Measurements from ENCODE around the gene OXER1. TPM values are rescaled to one million over a fixed set of nuclear protein-coding genes. Genes with fewer than 3 reads are reported as not detected.
A peak's percentile ranks its signal among the peaks of the same experiment; 100 is the strongest.

OXER1 gene
- total and polyA plus RNA-seq, 3 experiments from 2014 or later: 0.11 to 0.15 TPM; not detected in 1

DNA sequence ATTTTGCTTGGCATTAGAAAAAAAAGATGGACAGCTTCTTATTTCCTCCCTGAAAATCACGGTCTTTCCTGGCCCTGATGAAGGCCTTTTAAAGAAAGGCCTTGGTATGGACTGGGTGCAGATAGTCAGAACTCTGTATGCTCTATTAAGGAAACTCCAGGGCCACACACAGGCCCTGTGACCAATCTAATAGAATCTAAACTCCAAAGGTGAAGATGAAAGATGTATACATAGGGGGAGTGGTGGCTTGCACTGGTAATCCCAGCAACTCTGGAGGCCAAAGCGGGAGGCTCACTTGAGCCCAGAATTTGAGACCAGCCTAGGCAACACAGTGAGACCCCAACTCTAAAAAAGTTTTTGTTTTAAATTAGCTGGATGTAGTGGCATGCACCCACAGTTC is 37.3 kb downstream of the OXER1 start:
- Histone ChIP-seq H3K4me1 (ENCODE audit: insufficient read depth, low read length) (no peaks in the 10 kb centered on the region), H3K27ac (ENCODE audit: low read depth, low read length) (no peak overlapping the region), H3K36me3 (ENCODE audit: insufficient read depth, low read length) (no peaks in the 10 kb centered on the region), H3K27me3 (ENCODE audit: insufficient read depth, low read length, poor library complexity, severe bottlenecking) (no peaks in the 10 kb centered on the region), H3K9me3 (ENCODE audit: low read length) (no peaks in the 10 kb centered on the region), H3K4me3 (ENCODE audit: low read length) (no peak overlapping the region)
- DNase-seq: no peak
- H3K36me3 Mint-ChIP-seq: peaks cover 25 to 52% (median 34%) of the 10 kb centered on the region in 3 donors
- H3K9me3 Mint-ChIP-seq: peaks cover 6 to 11% (median 8%) of the 10 kb centered on the region in 5 donors
- ChIA-PET CTCF (no interaction called here), POLR2A (no interaction called here)
- H3K4me1 Mint-ChIP-seq: no peaks in the 10 kb centered on the region
- H3K27me3 Mint-ChIP-seq: no peaks in the 10 kb centered on the region
- no peak overlapping the region for H3K27ac Mint-ChIP-seq
- H3K4me3 Mint-ChIP-seq: no peak overlapping the region

DNA sequence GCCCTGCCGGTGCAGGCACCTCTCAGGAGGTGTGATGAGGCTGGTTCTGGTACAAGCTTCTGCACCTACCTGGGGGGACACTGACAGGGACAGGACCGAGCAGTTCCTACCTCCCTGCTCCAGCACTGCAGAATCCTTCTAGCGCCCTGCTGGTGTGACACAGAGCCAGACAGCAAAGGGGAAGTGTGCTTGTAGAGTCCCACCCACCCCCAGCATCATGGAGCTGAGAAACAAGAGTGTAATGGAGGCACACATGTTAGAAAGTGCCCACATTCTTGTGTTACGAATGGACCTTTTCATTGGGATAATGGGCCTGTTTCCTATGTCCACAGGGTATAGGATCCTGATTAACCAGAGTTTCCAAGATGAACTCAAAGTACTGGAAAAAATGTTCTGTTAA is 38.3 kb downstream of the OXER1 start:
- Histone ChIP-seq H3K4me3 (ENCODE audit: low read length) (no peak overlapping the region), H3K36me3 (ENCODE audit: insufficient read depth, low read length) (no peaks in the 10 kb centered on the region), H3K9me3 (ENCODE audit: low read length) (no peaks in the 10 kb centered on the region), H3K27ac (ENCODE audit: low read depth, low read length) (no peak overlapping the region), H3K4me1 (ENCODE audit: insufficient read depth, low read length) (no peaks in the 10 kb centered on the region), H3K27me3 (ENCODE audit: insufficient read depth, low read length, poor library complexity, severe bottlenecking) (no peaks in the 10 kb centered on the region)
- peaks cover 20 to 45% (median 24%) of the 10 kb centered on the region in 3 donors for H3K36me3 Mint-ChIP-seq
- no peaks in the 10 kb centered on the region for H3K27me3 Mint-ChIP-seq
- ChIA-PET POLR2A (no interaction called here), CTCF (no interaction called here)
- DNase-seq: no peak
- H3K4me1 Mint-ChIP-seq: no peaks in the 10 kb centered on the region
- H3K27ac Mint-ChIP-seq: no peak overlapping the region
- no peak overlapping the region for H3K4me3 Mint-ChIP-seq
- H3K9me3 Mint-ChIP-seq: peaks cover 3 to 11% (median 8%) of the 10 kb centered on the region in 5 donors

DNA sequence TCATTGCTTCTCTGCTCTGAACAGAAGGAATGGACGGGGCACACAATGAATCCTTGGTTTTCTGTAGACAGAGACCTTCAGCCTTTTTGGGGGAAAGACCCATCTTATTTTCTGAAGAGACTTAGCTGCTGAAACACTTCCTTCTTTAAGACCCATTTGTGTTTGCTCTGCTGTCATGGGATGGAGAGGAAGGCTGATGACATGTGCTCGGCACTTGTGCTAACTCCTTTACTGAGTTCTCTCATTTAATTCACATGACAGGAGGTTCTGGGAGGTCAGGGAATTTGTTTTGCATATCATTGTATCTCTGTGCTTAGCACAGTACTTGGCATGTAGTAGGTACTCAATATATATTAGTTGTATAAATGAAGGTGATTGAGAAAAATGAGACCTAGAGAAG is 39.0 kb downstream of the OXER1 start:
- H3K9me3 Mint-ChIP-seq: peaks cover 0 to 5% (median 4%) of the 10 kb centered on the region in 5 donors
- H3K27ac Mint-ChIP-seq: no peak overlapping the region
- DNase-seq: no peak
- H3K4me1 Mint-ChIP-seq: no peaks in the 10 kb centered on the region
- H3K27ac ChIP-seq (ENCODE audit: low read depth, low read length): no peak overlapping the region
- H3K36me3 ChIP-seq (ENCODE audit: insufficient read depth, low read length): no peaks in the 10 kb centered on the region
- no peak overlapping the region for H3K4me3 Mint-ChIP-seq
- peaks cover 16 to 42% (median 18%) of the 10 kb centered on the region in 3 donors for H3K36me3 Mint-ChIP-seq
- no peaks in the 10 kb centered on the region for H3K9me3 ChIP-seq (ENCODE audit: low read length)
- no peaks in the 10 kb centered on the region for H3K27me3 ChIP-seq (ENCODE audit: insufficient read depth, low read length, poor library complexity, severe bottlenecking)
- no peaks in the 10 kb centered on the region for H3K27me3 Mint-ChIP-seq
- CTCF ChIA-PET: no interaction called here
- POLR2A ChIA-PET: no interaction called here
- H3K4me3 ChIP-seq (ENCODE audit: low read length): no peak overlapping the region
- H3K4me1 ChIP-seq (ENCODE audit: insufficient read depth, low read length): no peaks in the 10 kb centered on the region

DNA sequence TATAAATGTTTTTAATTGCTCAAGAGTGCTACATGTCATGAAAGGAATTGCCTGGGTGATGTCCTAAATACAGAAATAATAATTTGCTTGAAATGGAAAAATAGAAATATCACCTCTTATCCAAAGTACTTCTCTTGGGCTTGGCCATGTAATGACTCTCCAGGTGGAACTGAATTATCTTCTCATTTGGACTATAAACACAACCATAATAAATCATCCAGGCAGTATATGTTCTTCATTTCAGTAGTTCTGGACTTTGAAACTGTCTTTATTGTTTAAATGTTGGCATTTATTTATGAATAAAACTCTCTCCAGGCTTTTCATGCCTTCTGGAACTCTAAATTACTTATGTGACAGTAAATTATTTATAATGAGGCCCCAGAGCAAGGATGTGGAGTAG is 40.5 kb downstream of the OXER1 start:
- H3K36me3 ChIP-seq (ENCODE audit: insufficient read depth, low read length): no peaks in the 10 kb centered on the region
- DNase-seq: no peak
- H3K4me1 Mint-ChIP-seq: no peaks in the 10 kb centered on the region

DNA sequence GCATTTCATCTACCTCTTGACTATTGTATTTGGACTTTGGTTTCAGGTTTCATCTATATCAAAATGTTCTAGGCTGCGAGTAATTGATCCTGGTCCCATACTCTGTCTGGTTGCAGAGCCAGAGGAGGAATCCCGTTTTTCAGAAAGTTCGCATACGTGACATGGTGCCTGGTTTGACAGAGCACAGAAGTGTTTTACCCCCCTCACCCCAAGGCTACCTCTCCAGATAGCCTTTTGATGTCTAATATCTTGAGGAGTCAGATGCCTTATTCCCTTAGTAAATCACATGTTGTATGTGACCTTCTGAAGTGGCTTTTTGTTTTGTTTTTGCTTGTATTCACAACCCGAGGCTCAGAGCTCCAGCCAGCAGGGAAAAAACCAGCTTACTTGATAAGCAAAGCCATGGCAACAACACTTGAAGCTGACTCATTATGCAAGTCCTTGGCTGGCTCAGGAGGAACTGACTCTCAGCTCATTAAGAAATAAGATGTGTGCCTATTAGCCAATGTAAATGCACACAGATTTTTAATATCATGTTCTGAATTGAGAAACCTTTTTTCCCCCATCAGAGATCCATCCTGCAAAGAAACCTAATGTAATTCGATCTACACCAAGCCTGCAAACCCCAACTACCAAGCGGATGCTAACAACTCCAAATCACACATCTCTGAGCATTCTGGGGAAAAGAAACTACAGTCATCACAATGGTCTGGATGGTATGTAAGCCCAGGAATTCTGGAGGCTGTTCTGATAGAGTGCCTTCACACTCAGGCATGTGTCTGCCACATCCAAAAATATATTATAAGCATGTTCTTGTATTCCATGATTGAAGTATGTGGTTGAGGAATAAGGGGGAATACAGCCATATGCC is 41.4 kb downstream of the OXER1 start:
- ChIA-PET POLR2A (no interaction called here), CTCF (no interaction called here)
- no peak for DNase-seq
- no peaks in the 10 kb centered on the region for H3K36me3 ChIP-seq (ENCODE audit: insufficient read depth, low read length)
- Mint-ChIP-seq H3K36me3 (peaks cover 5 to 28% (median 7%) of the 10 kb centered on the region in 3 donors), H3K27me3 (no peaks in the 10 kb centered on the region), H3K9me3 (no peaks in the 10 kb centered on the region), H3K4me1 (no peaks in the 10 kb centered on the region), H3K27ac (peak overlapping the region in 1 of 8 donors; percentile 52), H3K4me3 (no peak overlapping the region)
- no peaks in the 10 kb centered on the region for H3K4me1 ChIP-seq (ENCODE audit: insufficient read depth, low read length)
- H3K9me3 ChIP-seq (ENCODE audit: low read length): no peaks in the 10 kb centered on the region
- H3K27ac ChIP-seq (ENCODE audit: low read depth, low read length): no peak overlapping the region
- no peaks in the 10 kb centered on the region for H3K27me3 ChIP-seq (ENCODE audit: insufficient read depth, low read length, poor library complexity, severe bottlenecking)
- no peak overlapping the region for H3K4me3 ChIP-seq (ENCODE audit: low read length)

More for the DNA sequence above, 40.5 kb downstream of the OXER1 start:
- no peaks in the 10 kb centered on the region for H3K4me1 ChIP-seq (ENCODE audit: insufficient read depth, low read length)
- no peaks in the 10 kb centered on the region for H3K27me3 ChIP-seq (ENCODE audit: insufficient read depth, low read length, poor library complexity, severe bottlenecking)
- ChIA-PET POLR2A (no interaction called here), CTCF (no interaction called here)
- no peaks in the 10 kb centered on the region for H3K9me3 ChIP-seq (ENCODE audit: low read length)
- Mint-ChIP-seq H3K27ac (no peak overlapping the region), H3K4me3 (no peak overlapping the region), H3K36me3 (peaks cover 9 to 31% (median 10%) of the 10 kb centered on the region in 3 donors), H3K9me3 (no peaks in the 10 kb centered on the region), H3K27me3 (no peaks in the 10 kb centered on the region)
- H3K27ac ChIP-seq (ENCODE audit: low read depth, low read length): no peak overlapping the region
- no peak overlapping the region for H3K4me3 ChIP-seq (ENCODE audit: low read length)

DNA sequence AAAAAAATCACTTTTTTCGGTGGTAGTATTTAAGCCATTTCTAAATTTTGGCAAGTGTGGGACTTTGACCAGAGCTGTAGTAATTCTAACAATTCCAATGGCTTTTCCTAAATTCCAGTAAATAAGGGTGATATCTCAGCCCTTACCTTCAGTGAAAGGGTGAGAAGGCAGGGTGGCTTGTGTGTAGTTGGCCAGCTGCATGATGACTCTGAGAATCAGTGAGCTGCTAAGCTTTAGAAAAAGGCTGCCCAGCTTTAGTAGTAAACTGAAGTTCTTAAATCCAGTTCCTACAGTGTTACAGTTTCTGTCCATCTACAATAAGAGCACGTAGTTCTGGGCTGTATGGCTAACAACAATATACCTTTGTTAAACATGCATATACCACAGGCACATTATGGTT is 42.0 kb downstream of the OXER1 start:
- Mint-ChIP-seq H3K4me3 (no peak overlapping the region), H3K9me3 (no peaks in the 10 kb centered on the region), H3K27ac (peak overlapping the region in 1 of 8 donors; percentile 52), H3K27me3 (no peaks in the 10 kb centered on the region), H3K36me3 (peaks cover 5 to 25% (median 7%) of the 10 kb centered on the region in 3 donors), H3K4me1 (no peaks in the 10 kb centered on the region)
- Histone ChIP-seq H3K9me3 (ENCODE audit: low read length) (no peaks in the 10 kb centered on the region), H3K4me1 (ENCODE audit: insufficient read depth, low read length) (no peaks in the 10 kb centered on the region), H3K27ac (ENCODE audit: low read depth, low read length) (no peak overlapping the region), H3K36me3 (ENCODE audit: insufficient read depth, low read length) (no peaks in the 10 kb centered on the region), H3K4me3 (ENCODE audit: low read length) (no peak overlapping the region), H3K27me3 (ENCODE audit: insufficient read depth, low read length, poor library complexity, severe bottlenecking) (no peaks in the 10 kb centered on the region)
- CTCF ChIA-PET: no interaction called here
- POLR2A ChIA-PET: no interaction called here
- DNase-seq: no peak

DNA sequence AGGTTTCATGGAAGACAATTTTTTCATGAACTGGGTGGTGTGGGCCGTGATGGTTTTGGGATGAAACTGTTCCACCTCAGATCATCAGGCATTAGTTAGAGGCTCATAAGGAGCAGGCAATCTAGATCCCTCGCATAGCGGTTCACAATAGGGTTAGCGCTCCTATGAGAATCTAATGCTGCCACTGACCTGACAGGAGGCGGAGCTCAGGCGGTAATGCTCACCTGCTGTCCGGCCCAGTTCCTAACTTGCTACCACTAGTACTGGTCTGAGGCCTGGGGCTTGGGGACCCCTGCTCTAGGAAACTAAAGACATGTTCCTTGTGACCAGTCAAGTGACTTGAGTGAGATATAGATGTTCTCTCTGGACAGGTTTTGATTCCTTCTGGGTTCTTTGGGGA is 49.2 kb downstream of the OXER1 start:
- no peaks in the 10 kb centered on the region for H3K9me3 Mint-ChIP-seq
- H3K36me3 Mint-ChIP-seq: peaks cover 2 to 9% (median 3%) of the 10 kb centered on the region in 3 donors
- POLR2A ChIA-PET: no interaction called here
- H3K27ac Mint-ChIP-seq: no peak overlapping the region
- Histone ChIP-seq H3K9me3 (ENCODE audit: low read length) (no peaks in the 10 kb centered on the region), H3K27me3 (ENCODE audit: insufficient read depth, low read length, poor library complexity, severe bottlenecking) (no peaks in the 10 kb centered on the region), H3K27ac (ENCODE audit: low read depth, low read length) (no peak overlapping the region), H3K4me3 (ENCODE audit: low read length) (no peak overlapping the region), H3K4me1 (ENCODE audit: insufficient read depth, low read length) (no peaks in the 10 kb centered on the region), H3K36me3 (ENCODE audit: insufficient read depth, low read length) (no peaks in the 10 kb centered on the region)
- H3K27me3 Mint-ChIP-seq: no peaks in the 10 kb centered on the region
- CTCF ChIA-PET: no interaction called here
- no peak for DNase-seq
- no peak overlapping the region for H3K4me3 Mint-ChIP-seq
- no peaks in the 10 kb centered on the region for H3K4me1 Mint-ChIP-seq

DNA sequence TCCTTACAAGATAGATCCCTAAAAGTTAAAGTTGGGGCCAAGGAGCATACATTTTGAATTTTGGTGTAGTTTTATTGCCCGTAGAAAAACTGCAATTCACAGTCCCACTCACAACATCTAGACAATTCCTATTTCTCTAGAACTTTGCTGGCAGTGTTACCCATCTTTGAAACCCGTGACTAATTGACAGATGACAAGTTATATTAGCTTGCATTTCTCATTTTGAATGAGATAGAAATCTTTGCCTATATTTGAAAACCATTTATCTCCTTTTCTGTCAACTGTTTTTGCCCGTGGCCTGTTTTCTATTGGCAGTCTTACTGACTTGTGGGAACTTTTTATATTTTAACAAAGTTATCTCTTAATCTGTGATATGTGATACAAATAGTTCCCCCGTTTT is 50.0 kb downstream of the OXER1 start:
- no peaks in the 10 kb centered on the region for H3K27me3 Mint-ChIP-seq
- H3K4me1 Mint-ChIP-seq: no peaks in the 10 kb centered on the region
- H3K9me3 Mint-ChIP-seq: no peaks in the 10 kb centered on the region
- DNase-seq: no peak
- no peak overlapping the region for H3K4me3 ChIP-seq (ENCODE audit: low read length)
- POLR2A ChIA-PET: no interaction called here
- no peaks in the 10 kb centered on the region for H3K9me3 ChIP-seq (ENCODE audit: low read length)
- peaks cover 6 to 12% (median 10%) of the 10 kb centered on the region in 3 donors for H3K36me3 Mint-ChIP-seq
- H3K27me3 ChIP-seq (ENCODE audit: insufficient read depth, low read length, poor library complexity, severe bottlenecking): no peaks in the 10 kb centered on the region
- no peak overlapping the region for H3K27ac ChIP-seq (ENCODE audit: low read depth, low read length)
- CTCF ChIA-PET: no interaction called here
- no peaks in the 10 kb centered on the region for H3K4me1 ChIP-seq (ENCODE audit: insufficient read depth, low read length)
- H3K4me3 Mint-ChIP-seq: no peak overlapping the region
- no peaks in the 10 kb centered on the region for H3K36me3 ChIP-seq (ENCODE audit: insufficient read depth, low read length)
- H3K27ac Mint-ChIP-seq: no peak overlapping the region
